Measurements from ENCODE around the gene TCN2.

Gene TCN2

GRCh38 chr22:30667107-30667493, 60.1 kb downstream of the TCN2 start:
- TF ChIP-seq BACH2 (CRISPR knock-in tag; IDR thresholded peaks at IDR 0.05; ENCODE audit: borderline replicate concordance) (no peak), ZC3H10 (CRISPR knock-in tag; IDR thresholded peaks at IDR 0.05) (no peak), TSHZ2 (CRISPR knock-in tag; IDR thresholded peaks at IDR 0.05) (no peak), ISL1 (CRISPR knock-in tag; IDR thresholded peaks at IDR 0.05) (no peak)
- TF ChIP-seq, protein P1, sequence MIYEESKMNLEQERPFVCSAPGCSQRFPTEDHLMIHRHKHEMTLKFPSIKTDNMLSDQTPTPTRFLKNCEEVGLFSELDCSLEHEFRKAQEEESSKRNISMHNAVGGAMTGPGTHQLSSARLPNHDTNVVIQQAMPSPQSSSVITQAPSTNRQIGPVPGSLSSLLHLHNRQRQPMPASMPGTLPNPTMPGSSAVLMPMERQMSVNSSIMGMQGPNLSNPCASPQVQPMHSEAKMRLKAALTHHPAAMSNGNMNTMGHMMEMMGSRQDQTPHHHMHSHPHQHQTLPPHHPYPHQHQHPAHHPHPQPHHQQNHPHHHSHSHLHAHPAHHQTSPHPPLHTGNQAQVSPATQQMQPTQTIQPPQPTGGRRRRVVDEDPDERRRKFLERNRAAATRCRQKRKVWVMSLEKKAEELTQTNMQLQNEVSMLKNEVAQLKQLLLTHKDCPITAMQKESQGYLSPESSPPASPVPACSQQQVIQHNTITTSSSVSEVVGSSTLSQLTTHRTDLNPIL (CRISPR knock-in tag; IDR thresholded peaks at IDR 0.05; ENCODE audit: low read depth) = no peak
- ATAC-seq = peak; percentile 5; the same call in 2 of the 3 replicates

DNA sequence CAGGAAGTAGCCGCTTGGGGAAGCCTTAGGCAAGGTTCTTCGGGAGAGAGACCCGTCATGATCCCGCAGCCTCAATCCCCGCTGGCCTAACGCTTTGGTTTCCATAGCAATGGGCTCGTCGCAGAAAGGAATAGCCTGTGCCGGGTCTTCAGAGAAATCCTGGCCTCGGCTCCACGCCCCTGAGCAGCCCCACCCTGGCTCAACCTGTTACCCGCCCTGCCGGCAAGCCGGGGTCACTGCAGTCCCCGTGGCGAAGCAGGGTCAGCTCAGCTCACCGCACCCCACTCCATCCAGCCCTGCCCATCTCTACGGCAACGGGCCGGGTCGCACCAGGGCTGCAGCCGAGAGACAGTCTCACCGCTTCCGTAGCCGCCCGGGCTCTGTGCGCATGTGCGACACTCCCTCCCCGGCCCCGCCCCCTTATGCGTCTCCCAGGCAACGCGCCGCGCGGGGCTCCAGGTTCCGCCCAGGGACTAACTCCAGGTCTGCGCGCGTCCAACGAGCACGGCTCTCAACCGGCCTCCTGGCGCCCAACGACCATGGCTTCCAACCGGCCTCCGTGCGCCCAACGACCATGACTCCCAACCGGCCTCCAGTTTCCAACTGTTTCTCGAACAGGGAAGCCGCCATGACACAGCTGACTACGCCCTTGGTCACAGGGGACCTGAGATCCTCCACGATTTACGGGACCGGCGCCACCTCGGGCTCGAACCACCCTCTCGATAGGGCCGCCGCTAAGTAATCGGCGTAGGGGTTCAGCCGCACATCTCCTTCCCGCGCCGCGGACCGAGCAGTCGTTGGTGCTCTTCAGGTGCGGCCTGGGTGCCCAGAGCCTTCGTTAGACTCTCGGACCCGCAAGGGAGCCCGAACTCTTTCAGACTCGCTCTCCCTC, 60.8 kb downstream of the TCN2 start, which contains the start of gene DUSP18:
Gene DUSP18 (minus strand): TSS at position 382 of the 892 bp plus-strand sequence. CDS start 3,872 bp downstream, outside the sequence.
- TF ChIP-seq ARNTL (CRISPR knock-in tag; IDR thresholded peaks at IDR 0.05; ENCODE audit: borderline replicate concordance, low read depth) (no peak), ISL1 (CRISPR knock-in tag; IDR thresholded peaks at IDR 0.05) (no peak), CSRNP3 (CRISPR knock-in tag; IDR thresholded peaks at IDR 0.05) (no peak), ZFP30 (CRISPR knock-in tag; IDR thresholded peaks at IDR 0.05) (no peak), RARB (CRISPR knock-in tag; IDR thresholded peaks at IDR 0.05) (no peak), ZNF8 (CRISPR knock-in tag; IDR thresholded peaks at IDR 0.05) (no peak), ZNF70 (CRISPR knock-in tag; IDR thresholded peaks at IDR 0.05) (no peak), PPARA (CRISPR knock-in tag; IDR thresholded peaks at IDR 0.05; ENCODE audit: borderline replicate concordance) (no peak)
- peak; percentile 92 for ATAC-seq

GRCh38 chr22:30668386-30668710, 61.4 kb downstream of the TCN2 start:
- no peak; the same call in 1 of the 3 replicates for ATAC-seq
- TF ChIP-seq BACH2 (CRISPR knock-in tag; IDR thresholded peaks at IDR 0.05; ENCODE audit: borderline replicate concordance) = no peak
- TF ChIP-seq GLIS3 (CRISPR knock-in tag; IDR thresholded peaks at IDR 0.05) = no peak
- TF ChIP-seq, protein P1 (CRISPR knock-in tag; IDR thresholded peaks at IDR 0.05; ENCODE audit: low read depth) = no peak
- TF ChIP-seq TCF4 (CRISPR knock-in tag; IDR thresholded peaks at IDR 0.05; ENCODE audit: borderline replicate concordance) = no peak
- TF ChIP-seq TOX (CRISPR knock-in tag; IDR thresholded peaks at IDR 0.05; ENCODE audit: borderline replicate concordance) = no peak
- no peak for TF ChIP-seq CSRNP3 (CRISPR knock-in tag; IDR thresholded peaks at IDR 0.05)
- no peak for TF ChIP-seq ZNF565 (CRISPR knock-in tag; conservative IDR thresholded peaks at IDR 0.05; ENCODE audit: low read depth)
- TF ChIP-seq, protein P2, sequence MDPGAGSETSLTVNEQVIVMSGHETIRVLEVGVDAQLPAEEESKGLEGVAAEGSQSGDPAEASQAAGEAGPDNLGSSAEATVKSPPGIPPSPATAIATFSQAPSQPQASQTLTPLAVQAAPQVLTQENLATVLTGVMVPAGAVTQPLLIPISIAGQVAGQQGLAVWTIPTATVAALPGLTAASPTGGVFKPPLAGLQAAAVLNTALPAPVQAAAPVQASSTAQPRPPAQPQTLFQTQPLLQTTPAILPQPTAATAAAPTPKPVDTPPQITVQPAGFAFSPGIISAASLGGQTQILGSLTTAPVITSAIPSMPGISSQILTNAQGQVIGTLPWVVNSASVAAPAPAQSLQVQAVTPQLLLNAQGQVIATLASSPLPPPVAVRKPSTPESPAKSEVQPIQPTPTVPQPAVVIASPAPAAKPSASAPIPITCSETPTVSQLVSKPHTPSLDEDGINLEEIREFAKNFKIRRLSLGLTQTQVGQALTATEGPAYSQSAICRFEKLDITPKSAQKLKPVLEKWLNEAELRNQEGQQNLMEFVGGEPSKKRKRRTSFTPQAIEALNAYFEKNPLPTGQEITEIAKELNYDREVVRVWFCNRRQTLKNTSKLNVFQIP (CRISPR knock-in tag; IDR thresholded peaks at IDR 0.05; ENCODE audit: borderline replicate concordance, low read depth) = no peak
- no peak for TF ChIP-seq ZNF8 (CRISPR knock-in tag; IDR thresholded peaks at IDR 0.05)
- no peak for TF ChIP-seq ZFP30 (CRISPR knock-in tag; IDR thresholded peaks at IDR 0.05)
- no peak for TF ChIP-seq SNAI2 (CRISPR knock-in tag; IDR thresholded peaks at IDR 0.05)
- TF ChIP-seq ISL1 (CRISPR knock-in tag; IDR thresholded peaks at IDR 0.05) = no peak
- no peak for TF ChIP-seq ZNF70 (CRISPR knock-in tag; IDR thresholded peaks at IDR 0.05)
- no peak for TF ChIP-seq TSHZ2 (CRISPR knock-in tag; IDR thresholded peaks at IDR 0.05)
- TF ChIP-seq ARNTL (CRISPR knock-in tag; IDR thresholded peaks at IDR 0.05; ENCODE audit: borderline replicate concordance, low read depth) = no peak
- no peak for TF ChIP-seq PPARA (CRISPR knock-in tag; IDR thresholded peaks at IDR 0.05; ENCODE audit: borderline replicate concordance)
